Peyer's patch (tissue), 4 donors: ENCODE data around the gene SNRPA. TPM values are rescaled to one million over a fixed set of nuclear protein-coding genes. Genes with fewer than 3 reads are reported as not detected.

Experiments used
- DNase-seq, 3 donors: peaks; one replicate each; pipeline ENCODE4 v3.0.0-alpha.2; 2017 to 2019
- H3K27ac ChIP-seq, 4 donors: fragments of 200-600 bp; sonication (generic); one replicate each; pipeline ENCODE4 v1.5.1; 2016 to 2019
- H3K27me3 ChIP-seq, 2 donors: fragments of 200-600 bp; sonication (generic); one replicate each; pipeline ENCODE4 v1.5.1; 2019
- H3K36me3 ChIP-seq, 3 donors: fragments of 200-600 bp; sonication (generic); one replicate each; pipeline ENCODE4 v1.5.1; 2016 to 2019
- H3K4me1 ChIP-seq, 4 donors: fragments of 200-600 bp; sonication (generic); one replicate each; pipeline ENCODE4 v1.5.1; 2016 to 2019
- H3K4me3 ChIP-seq, 4 donors: fragments of 200-600 bp; sonication (generic); 1 replicate in 3 of 4; 2 replicates in 1 of 4; pipeline ENCODE4 v1.5.1; 2016 to 2019; ENCODE audit warnings: mild to moderate bottlenecking in 1 of 4
- H3K9me3 ChIP-seq, 4 donors: fragments of 200-600 bp; sonication (generic); one replicate each; pipeline ENCODE4 v1.5.1; 2016 to 2019; ENCODE audit warnings: mild to moderate bottlenecking in 1 of 4
- POLR2A ChIP-seq, 2 donors: fragments of 450-650 bp; IDR thresholded peaks; one replicate each; pipeline ENCODE4 v1.5.1; 2017; ENCODE audit warnings: antibody characterized with exemption in 2 of 2, mild to moderate bottlenecking in 2 of 2, moderate library complexity in 2 of 2
- total RNA-seq, 4 donors: library from RNA; depleted of rRNA; stranded (reverse); fragments of >200 nt; gene quantifications; one replicate each; pipeline ENCODE4 v1.1.0, GENCODE V29; 2016
- TF ChIP-seq, protein P1 (sequence below), 6 experiments: fragments of 450-650 bp in 4 of 6; fragments of 200-600 bp in 2 of 6; sonication (generic) in 1 of 6; IDR thresholded peaks; one replicate each; pipeline ENCODE4 v1.5.1; 2017 to 2019; ENCODE audit warnings: antibody characterized with exemption in 6 of 6, mild to moderate bottlenecking in 3 of 6, moderate library complexity in 1 of 6

Gene SNRPA
- total RNA-seq, 4 donors from 2014 or later, result 44.5 to 104 (median 72.1) TPM

DNA sequence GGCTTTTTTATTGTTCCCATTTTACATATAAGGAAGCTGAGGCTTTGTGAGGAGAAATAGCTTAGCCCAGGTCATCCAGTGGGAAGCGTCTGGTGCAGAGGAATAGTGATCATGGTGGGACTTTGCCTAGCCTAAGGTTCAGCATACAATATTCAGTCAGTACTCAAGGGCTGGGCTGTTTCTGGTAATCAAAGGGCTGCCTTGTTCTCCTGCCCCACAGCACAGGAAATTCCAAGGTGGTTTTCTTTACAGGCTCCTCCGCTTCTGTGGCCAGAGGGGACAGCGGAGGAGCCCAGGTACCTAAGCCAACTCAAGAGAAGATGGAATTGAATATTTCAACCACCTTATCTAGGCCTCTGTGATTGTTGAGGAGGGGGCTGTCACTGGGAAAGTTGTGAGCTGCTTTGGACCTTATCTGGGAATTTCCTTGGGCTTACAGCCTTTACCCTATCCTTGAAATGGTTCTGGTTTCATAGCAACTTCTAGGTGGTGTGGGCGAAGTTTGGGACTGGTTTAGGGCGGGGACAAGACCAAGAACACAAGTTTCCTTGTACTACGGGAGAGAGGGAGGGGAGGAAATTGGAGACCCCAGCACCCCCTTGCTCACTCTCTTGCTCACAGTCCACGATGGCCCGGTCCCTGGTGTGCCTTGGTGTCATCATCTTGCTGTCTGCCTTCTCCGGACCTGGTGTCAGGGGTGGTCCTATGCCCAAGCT, 24.1 kb downstream of the SNRPA start, which contains the start of gene MIA:
Gene MIA (plus strand): TSS at position 606 of the 716 bp plus-strand sequence. CDS start 22 bp downstream, at position 628.
- Histone ChIP-seq H3K9me3 (no peaks in the 10 kb centered on the region), H3K27ac (no peak within 1 kb of the TSS), H3K4me1 (peaks cover 0 to 15% (median 2%) of the 10 kb centered on the region in 4 donors), H3K27me3 (no peaks in the 10 kb centered on the region), H3K36me3 (no peaks in the 10 kb centered on the region), H3K4me3 (no peak within 1 kb of the TSS)
- DNase-seq, result no peak
- TF ChIP-seq, protein P1, sequence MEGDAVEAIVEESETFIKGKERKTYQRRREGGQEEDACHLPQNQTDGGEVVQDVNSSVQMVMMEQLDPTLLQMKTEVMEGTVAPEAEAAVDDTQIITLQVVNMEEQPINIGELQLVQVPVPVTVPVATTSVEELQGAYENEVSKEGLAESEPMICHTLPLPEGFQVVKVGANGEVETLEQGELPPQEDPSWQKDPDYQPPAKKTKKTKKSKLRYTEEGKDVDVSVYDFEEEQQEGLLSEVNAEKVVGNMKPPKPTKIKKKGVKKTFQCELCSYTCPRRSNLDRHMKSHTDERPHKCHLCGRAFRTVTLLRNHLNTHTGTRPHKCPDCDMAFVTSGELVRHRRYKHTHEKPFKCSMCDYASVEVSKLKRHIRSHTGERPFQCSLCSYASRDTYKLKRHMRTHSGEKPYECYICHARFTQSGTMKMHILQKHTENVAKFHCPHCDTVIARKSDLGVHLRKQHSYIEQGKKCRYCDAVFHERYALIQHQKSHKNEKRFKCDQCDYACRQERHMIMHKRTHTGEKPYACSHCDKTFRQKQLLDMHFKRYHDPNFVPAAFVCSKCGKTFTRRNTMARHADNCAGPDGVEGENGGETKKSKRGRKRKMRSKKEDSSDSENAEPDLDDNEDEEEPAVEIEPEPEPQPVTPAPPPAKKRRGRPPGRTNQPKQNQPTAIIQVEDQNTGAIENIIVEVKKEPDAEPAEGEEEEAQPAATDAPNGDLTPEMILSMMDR (IDR thresholded peaks at IDR 0.05), result no peak
- TF ChIP-seq POLR2A (IDR thresholded peaks at IDR 0.05), result no peak

DNA sequence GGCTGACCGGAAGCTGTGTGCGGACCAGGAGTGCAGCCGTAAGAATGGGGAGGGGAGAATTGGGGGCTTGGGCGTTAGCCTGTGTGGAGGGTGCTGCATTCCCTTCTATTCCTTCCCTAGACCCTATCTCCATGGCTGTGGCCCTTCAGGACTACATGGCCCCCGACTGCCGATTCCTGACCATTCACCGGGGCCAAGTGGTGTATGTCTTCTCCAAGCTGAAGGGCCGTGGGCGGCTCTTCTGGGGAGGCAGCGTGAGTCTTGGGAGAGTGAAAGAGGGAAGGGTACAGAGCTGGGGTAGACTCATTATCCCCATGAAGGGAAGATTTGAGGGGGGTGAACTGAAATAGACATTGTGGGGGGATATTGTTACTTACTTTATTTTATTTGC, 24.6 kb downstream of the SNRPA start:
- Histone ChIP-seq H3K4me3 (no peak overlapping the region), H3K4me1 (peaks cover 0 to 15% (median 2%) of the 10 kb centered on the region in 4 donors), H3K27me3 (no peaks in the 10 kb centered on the region), H3K27ac (no peak overlapping the region), H3K9me3 (no peaks in the 10 kb centered on the region), H3K36me3 (no peaks in the 10 kb centered on the region)
- DNase-seq, result no peak
- TF ChIP-seq, protein P1 (IDR thresholded peaks at IDR 0.05), result no peak
- TF ChIP-seq POLR2A (IDR thresholded peaks at IDR 0.05), result no peak

DNA sequence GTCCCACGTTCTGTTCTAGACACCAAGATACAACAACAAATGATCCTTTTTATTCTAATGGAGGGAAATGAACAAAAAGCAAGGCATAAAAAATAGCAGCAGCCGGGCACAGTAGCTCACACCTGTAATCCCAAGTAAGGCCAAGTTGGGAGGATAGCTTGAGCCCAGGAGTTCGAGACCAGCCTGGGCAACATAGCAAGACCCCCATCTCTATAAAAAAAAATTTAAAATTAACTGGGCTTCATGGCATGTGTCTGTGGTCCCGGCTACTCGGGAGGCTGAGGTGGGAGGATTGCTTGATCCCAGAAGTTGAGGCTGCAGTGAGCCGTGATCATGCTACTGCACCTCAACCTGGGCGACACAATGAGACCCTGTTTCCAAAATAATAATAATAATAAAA, 25.4 kb downstream of the SNRPA start:
- Histone ChIP-seq H3K4me1 (peaks cover 0 to 15% (median 2%) of the 10 kb centered on the region in 4 donors), H3K27ac (peak overlapping the region in 1 of 4 donors; percentile 98)

DNA sequence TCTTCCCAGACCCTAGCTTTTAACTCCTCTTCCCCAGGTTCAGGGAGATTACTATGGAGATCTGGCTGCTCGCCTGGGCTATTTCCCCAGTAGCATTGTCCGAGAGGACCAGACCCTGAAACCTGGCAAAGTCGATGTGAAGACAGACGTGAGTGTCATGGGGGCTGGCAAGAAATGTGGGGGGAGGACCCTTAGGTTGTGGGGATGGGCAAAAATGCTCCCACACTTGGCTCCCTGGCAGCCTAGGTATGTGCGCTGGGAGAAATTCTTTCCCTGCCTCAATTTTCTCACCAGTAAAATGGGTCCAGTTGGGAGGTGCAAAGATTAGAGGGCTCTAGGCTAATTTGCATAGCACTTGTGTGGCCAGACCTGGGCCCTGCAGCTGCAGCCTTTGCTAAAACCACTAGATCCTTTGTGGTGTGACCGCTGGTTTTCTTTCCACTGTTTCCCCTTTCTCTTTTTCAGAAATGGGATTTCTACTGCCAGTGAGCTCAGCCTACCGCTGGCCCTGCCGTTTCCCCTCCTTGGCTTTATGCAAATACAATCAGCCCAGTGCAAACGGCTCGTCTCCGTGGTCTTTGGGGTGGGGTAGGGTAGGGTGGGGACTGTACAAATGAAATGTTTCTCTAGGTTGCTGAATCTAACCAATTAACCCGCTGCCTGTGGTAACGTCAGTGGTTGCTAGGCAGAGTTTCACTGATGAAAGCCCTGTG, 26.1 kb downstream of the SNRPA start:
- peaks cover 0 to 2% (median 0%) of the 10 kb centered on the region in 3 donors for H3K36me3 ChIP-seq
- peak overlapping the region; percentile 66 to 92 (median 76) for H3K4me3 ChIP-seq
- DNase-seq, result peak; percentile 82 to 98 (median 98)
- no peaks in the 10 kb centered on the region for H3K9me3 ChIP-seq
- TF ChIP-seq POLR2A (IDR thresholded peaks at IDR 0.05), result no peak
- TF ChIP-seq, protein P1 (IDR thresholded peaks at IDR 0.05), result peak in 1 of 6 experiments; percentile 10
- peak overlapping the region; percentile 93 to 99 (median 98) for H3K27ac ChIP-seq
- no peaks in the 10 kb centered on the region for H3K27me3 ChIP-seq
- peaks cover 0 to 15% (median 2%) of the 10 kb centered on the region in 4 donors for H3K4me1 ChIP-seq

More for the DNA sequence above, 25.4 kb downstream of the SNRPA start:
- DNase-seq, result no peak
- Histone ChIP-seq H3K9me3 (no peaks in the 10 kb centered on the region), H3K27me3 (no peaks in the 10 kb centered on the region), H3K36me3 (no peaks in the 10 kb centered on the region), H3K4me3 (no peak overlapping the region)
- TF ChIP-seq, protein P1 (IDR thresholded peaks at IDR 0.05), result no peak
- TF ChIP-seq POLR2A (IDR thresholded peaks at IDR 0.05), result no peak

DNA sequence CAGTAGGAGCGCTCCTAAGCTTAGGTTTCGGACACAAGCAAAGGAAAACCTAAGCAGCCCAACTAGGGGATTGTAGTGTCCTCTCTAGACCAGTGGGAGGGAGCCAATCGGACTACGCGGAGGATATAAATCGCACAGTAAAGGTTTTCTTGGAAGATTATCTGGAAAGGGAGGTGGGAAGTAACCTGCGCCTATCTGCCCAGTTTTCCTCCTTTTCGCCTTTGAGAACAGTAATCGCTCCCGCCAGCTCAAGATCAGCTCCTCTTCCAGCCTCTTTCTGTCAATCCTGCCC, 26.6 kb downstream of the SNRPA start:
- DNase-seq, result no peak
- Histone ChIP-seq H3K27me3 (no peaks in the 10 kb centered on the region), H3K9me3 (no peaks in the 10 kb centered on the region), H3K4me1 (peaks cover 0 to 15% (median 2%) of the 10 kb centered on the region in 4 donors), H3K36me3 (peaks cover 0 to 5% (median 0%) of the 10 kb centered on the region in 3 donors), H3K27ac (peak overlapping the region; percentile 93 to 99 (median 98)), H3K4me3 (peak overlapping the region; percentile 66 to 92 (median 76))
- TF ChIP-seq, protein P1 (IDR thresholded peaks at IDR 0.05), result no peak
- TF ChIP-seq POLR2A (IDR thresholded peaks at IDR 0.05), result no peak
